ENCODE measurements around the gene ITGAD.

DNA sequence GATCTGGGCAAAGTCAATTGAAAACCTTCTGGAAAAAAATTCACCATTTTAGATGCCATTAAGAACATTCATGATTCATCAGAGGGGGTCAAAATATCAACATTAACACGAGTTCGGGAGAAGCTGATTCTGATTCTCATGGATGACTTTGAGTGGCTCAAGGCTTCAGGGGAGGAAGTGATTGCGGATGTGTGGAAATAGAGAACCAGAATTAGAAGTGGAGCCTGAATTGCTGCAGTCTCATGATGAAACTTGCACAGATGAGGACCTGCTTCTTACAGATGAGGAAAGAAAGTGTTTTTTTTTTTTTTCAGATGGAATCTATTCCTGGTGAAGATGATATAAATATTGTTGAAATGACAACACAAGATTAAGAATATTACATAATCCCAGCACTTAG lies 25.3 kb upstream of the ITGAD start:
- no peak for TF ChIP-seq GLIS3 (CRISPR knock-in tag; IDR thresholded peaks at IDR 0.05)
- TF ChIP-seq PATZ1 (CRISPR knock-in tag; IDR thresholded peaks at IDR 0.05; ENCODE audit: borderline replicate concordance), result no peak
- TF ChIP-seq, protein P1, sequence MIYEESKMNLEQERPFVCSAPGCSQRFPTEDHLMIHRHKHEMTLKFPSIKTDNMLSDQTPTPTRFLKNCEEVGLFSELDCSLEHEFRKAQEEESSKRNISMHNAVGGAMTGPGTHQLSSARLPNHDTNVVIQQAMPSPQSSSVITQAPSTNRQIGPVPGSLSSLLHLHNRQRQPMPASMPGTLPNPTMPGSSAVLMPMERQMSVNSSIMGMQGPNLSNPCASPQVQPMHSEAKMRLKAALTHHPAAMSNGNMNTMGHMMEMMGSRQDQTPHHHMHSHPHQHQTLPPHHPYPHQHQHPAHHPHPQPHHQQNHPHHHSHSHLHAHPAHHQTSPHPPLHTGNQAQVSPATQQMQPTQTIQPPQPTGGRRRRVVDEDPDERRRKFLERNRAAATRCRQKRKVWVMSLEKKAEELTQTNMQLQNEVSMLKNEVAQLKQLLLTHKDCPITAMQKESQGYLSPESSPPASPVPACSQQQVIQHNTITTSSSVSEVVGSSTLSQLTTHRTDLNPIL (CRISPR knock-in tag; IDR thresholded peaks at IDR 0.05; ENCODE audit: low read depth), result no peak
- TF ChIP-seq OSR1 (CRISPR knock-in tag; IDR thresholded peaks at IDR 0.05), result no peak
- TF ChIP-seq, protein P2, sequence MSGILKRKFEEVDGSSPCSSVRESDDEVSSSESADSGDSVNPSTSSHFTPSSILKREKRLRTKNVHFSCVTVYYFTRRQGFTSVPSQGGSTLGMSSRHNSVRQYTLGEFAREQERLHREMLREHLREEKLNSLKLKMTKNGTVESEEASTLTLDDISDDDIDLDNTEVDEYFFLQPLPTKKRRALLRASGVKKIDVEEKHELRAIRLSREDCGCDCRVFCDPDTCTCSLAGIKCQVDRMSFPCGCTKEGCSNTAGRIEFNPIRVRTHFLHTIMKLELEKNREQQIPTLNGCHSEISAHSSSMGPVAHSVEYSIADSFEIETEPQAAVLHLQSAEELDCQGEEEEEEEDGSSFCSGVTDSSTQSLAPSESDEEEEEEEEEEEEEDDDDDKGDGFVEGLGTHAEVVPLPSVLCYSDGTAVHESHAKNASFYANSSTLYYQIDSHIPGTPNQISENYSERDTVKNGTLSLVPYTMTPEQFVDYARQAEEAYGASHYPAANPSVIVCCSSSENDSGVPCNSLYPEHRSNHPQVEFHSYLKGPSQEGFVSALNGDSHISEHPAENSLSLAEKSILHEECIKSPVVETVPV (CRISPR knock-in tag; IDR thresholded peaks at IDR 0.05), result no peak
- no peak for TF ChIP-seq SNAI2 (CRISPR knock-in tag; IDR thresholded peaks at IDR 0.05)
- no peak for TF ChIP-seq RARB (CRISPR knock-in tag; IDR thresholded peaks at IDR 0.05)
- TF ChIP-seq BACH2 (CRISPR knock-in tag; IDR thresholded peaks at IDR 0.05; ENCODE audit: borderline replicate concordance), result no peak
- TF ChIP-seq PPARA (CRISPR knock-in tag; IDR thresholded peaks at IDR 0.05; ENCODE audit: borderline replicate concordance), result no peak
- no peak for TF ChIP-seq ZNF70 (CRISPR knock-in tag; IDR thresholded peaks at IDR 0.05)
- TF ChIP-seq ZFP3 (CRISPR knock-in tag; IDR thresholded peaks at IDR 0.05), result no peak
